Measurements from ENCODE around the gene STXBP5L.
"Not testable (repeated sequence)": the region's sequence is repeated elsewhere in the genome, so short reads cannot be mapped to it uniquely, and the experiment has no call there.

The STXBP5L gene

GRCh38 chr3:121096953-121097352 lies 188.9 kb downstream of the STXBP5L start:
- Histone ChIP-seq H4K20me1 (ENCODE audit: insufficient read depth, low read length) (no peaks in the 10 kb centered on the region), H3K9ac (ENCODE audit: low read length) (no peak overlapping the region), H3K36me3 (replicated peaks; ENCODE audit: low read depth, low read length) (no peaks in the 10 kb centered on the region), H3K4me2 (ENCODE audit: low read length) (no peak overlapping the region), H3K27me3 (ENCODE audit: low read depth, low read length) (no peaks in the 10 kb centered on the region), H2AFZ (ENCODE audit: low read depth, low read length) (no peak overlapping the region), H3K9me3 (ENCODE audit: insufficient read depth, low read length) (no peaks in the 10 kb centered on the region), H3K4me3 (ENCODE audit: low read length) (no peak overlapping the region), H3K4me1 (ENCODE audit: low read length) (no peaks in the 10 kb centered on the region), H3K79me2 (ENCODE audit: low read length) (no peaks in the 10 kb centered on the region), H3K27ac (ENCODE audit: low read length) (no peak overlapping the region)
- no peak for TF ChIP-seq CTCF (IDR thresholded peaks at IDR 0.05; ENCODE audit: low read depth, low read length)
- no peak for TF ChIP-seq EZH2phosphoT487 (IDR thresholded peaks at IDR 0.05; ENCODE audit: low read depth)

- H2AFZ ChIP-seq (ENCODE audit: low read depth, low read length); H3K27ac ChIP-seq (ENCODE audit: low read length); H3K4me3 ChIP-seq (ENCODE audit: low read length); H3K27me3 ChIP-seq (ENCODE audit: low read depth, low read length); H3K36me3 ChIP-seq (replicated peaks; ENCODE audit: low read depth, low read length); H3K79me2 ChIP-seq (ENCODE audit: low read length); H3K9ac ChIP-seq (ENCODE audit: low read length); H3K9me3 ChIP-seq (ENCODE audit: insufficient read depth, low read length); H3K4me1 ChIP-seq (ENCODE audit: low read length); H4K20me1 ChIP-seq (ENCODE audit: insufficient read depth, low read length); H3K4me2 ChIP-seq (ENCODE audit: low read length): not testable (repeated sequence)
Observed at GRCh38 chr3:121111086-121111485, 203.1 kb downstream of the STXBP5L start.

- H3K9me3 ChIP-seq (ENCODE audit: insufficient read depth, low read length) = no peaks in the 10 kb centered on the region
- TF ChIP-seq EZH2phosphoT487 (IDR thresholded peaks at IDR 0.05; ENCODE audit: low read depth) (no peak), CTCF (IDR thresholded peaks at IDR 0.05; ENCODE audit: low read depth, low read length) (no peak)
- no peak overlapping the region for H3K27ac ChIP-seq (ENCODE audit: low read length)
- no peaks in the 10 kb centered on the region for H4K20me1 ChIP-seq (ENCODE audit: insufficient read depth, low read length)
- H3K79me2 ChIP-seq (ENCODE audit: low read length) = no peaks in the 10 kb centered on the region
- H2AFZ ChIP-seq (ENCODE audit: low read depth, low read length) = no peak overlapping the region
- H3K4me2 ChIP-seq (ENCODE audit: low read length) = no peak overlapping the region
- no peak overlapping the region for H3K9ac ChIP-seq (ENCODE audit: low read length)
- no peaks in the 10 kb centered on the region for H3K36me3 ChIP-seq (replicated peaks; ENCODE audit: low read depth, low read length)
- H3K27me3 ChIP-seq (ENCODE audit: low read depth, low read length) = no peaks in the 10 kb centered on the region
- no peak overlapping the region for H3K4me3 ChIP-seq (ENCODE audit: low read length)
- no peaks in the 10 kb centered on the region for H3K4me1 ChIP-seq (ENCODE audit: low read length)
Observed at GRCh38 chr3:121111914-121112612, 204.1 kb downstream of the STXBP5L start.

- Histone ChIP-seq H3K9ac (ENCODE audit: low read length) (no peak overlapping the region), H3K79me2 (ENCODE audit: low read length) (no peaks in the 10 kb centered on the region), H3K27me3 (ENCODE audit: low read depth, low read length) (no peaks in the 10 kb centered on the region), H3K4me2 (ENCODE audit: low read length) (no peak overlapping the region), H3K27ac (ENCODE audit: low read length) (no peak overlapping the region), H3K36me3 (replicated peaks; ENCODE audit: low read depth, low read length) (no peaks in the 10 kb centered on the region), H3K4me3 (ENCODE audit: low read length) (no peak overlapping the region), H4K20me1 (ENCODE audit: insufficient read depth, low read length) (no peaks in the 10 kb centered on the region), H2AFZ (ENCODE audit: low read depth, low read length) (no peak overlapping the region), H3K9me3 (ENCODE audit: insufficient read depth, low read length) (no peaks in the 10 kb centered on the region), H3K4me1 (ENCODE audit: low read length) (no peaks in the 10 kb centered on the region)
- no peak for TF ChIP-seq CTCF (IDR thresholded peaks at IDR 0.05; ENCODE audit: low read depth, low read length)
- no peak for TF ChIP-seq EZH2phosphoT487 (IDR thresholded peaks at IDR 0.05; ENCODE audit: low read depth)
Observed at GRCh38 chr3:121126033-121126706, 218.2 kb downstream of the STXBP5L start.

Data from OCI-LY3 (cell line).